ENCODE measurements around the gene CTNNBIP1. TPM values are rescaled to one million over a fixed set of nuclear protein-coding genes. Genes with fewer than 3 reads are reported as not detected.

The CTNNBIP1 gene
- total RNA-seq, 1 donor from 2014 or later, result 35.0 TPM

GRCh38 chr1:9860887-9861286, 49.2 kb downstream of the CTNNBIP1 start:
- Histone ChIP-seq H3K36me3 (peaks cover 36% of the 10 kb centered on the region), H3K27me3 (ENCODE audit: low read depth) (no peaks in the 10 kb centered on the region)
- intact Hi-C loops (cut with DNase I), result no loop called here

GRCh38 chr1:9859281-9860014, 50.6 kb downstream of the CTNNBIP1 start:
- Histone ChIP-seq H3K27me3 (ENCODE audit: low read depth) (no peaks in the 10 kb centered on the region), H3K9me3 (no peaks in the 10 kb centered on the region), H3K4me3 (no peak overlapping the region), H3K27ac (no peak overlapping the region), H3K36me3 (peaks cover 37% of the 10 kb centered on the region), H3K4me1 (no peaks in the 10 kb centered on the region)
- no peak for TF ChIP-seq CTCF (IDR thresholded peaks at IDR 0.05)
- intact Hi-C loops (cut with DNase I), result no loop called here
- ATAC-seq (no peak), DNase-seq (no peak)

More at GRCh38 chr1:9860887-9861286, 49.2 kb downstream of the CTNNBIP1 start:
- Histone ChIP-seq H3K27ac (no peak overlapping the region), H3K9me3 (no peaks in the 10 kb centered on the region), H3K4me3 (no peak overlapping the region), H3K4me1 (no peaks in the 10 kb centered on the region)
- no peak for TF ChIP-seq CTCF (IDR thresholded peaks at IDR 0.05)
- no peak for DNase-seq
- ATAC-seq, result no peak

GRCh38 chr1:9858293-9859035, 51.6 kb downstream of the CTNNBIP1 start:
- ATAC-seq (no peak), DNase-seq (no peak)
- no peaks in the 10 kb centered on the region for H3K9me3 ChIP-seq
- intact Hi-C loops (cut with DNase I), result no loop called here
- H3K36me3 ChIP-seq, result peaks cover 31% of the 10 kb centered on the region
- H3K4me3 ChIP-seq, result no peak overlapping the region
- H3K27me3 ChIP-seq (ENCODE audit: low read depth), result no peaks in the 10 kb centered on the region
- no peaks in the 10 kb centered on the region for H3K4me1 ChIP-seq
- no peak for TF ChIP-seq CTCF (IDR thresholded peaks at IDR 0.05)
- no peak overlapping the region for H3K27ac ChIP-seq

- intact Hi-C loops (cut with DNase I), result no loop called here
- H3K27ac ChIP-seq, result no peak overlapping the region
- H3K27me3 ChIP-seq (ENCODE audit: low read depth), result no peaks in the 10 kb centered on the region
- H3K4me3 ChIP-seq, result no peak overlapping the region
- ATAC-seq (no peak), DNase-seq (no peak)
- peaks cover 35% of the 10 kb centered on the region for H3K36me3 ChIP-seq
- no peaks in the 10 kb centered on the region for H3K9me3 ChIP-seq
- H3K4me1 ChIP-seq, result no peaks in the 10 kb centered on the region
- no peak for TF ChIP-seq CTCF (IDR thresholded peaks at IDR 0.05)
Observed at GRCh38 chr1:9855186-9855585, 54.9 kb downstream of the CTNNBIP1 start.

GRCh38 chr1:9853249-9853595, 56.8 kb downstream of the CTNNBIP1 start:
- Histone ChIP-seq H3K27ac (no peak overlapping the region), H3K4me1 (no peaks in the 10 kb centered on the region), H3K36me3 (peaks cover 44% of the 10 kb centered on the region), H3K27me3 (ENCODE audit: low read depth) (no peaks in the 10 kb centered on the region), H3K4me3 (no peak overlapping the region), H3K9me3 (no peaks in the 10 kb centered on the region)
- intact Hi-C loops (cut with DNase I), result no loop called here
- no peak for ATAC-seq
- TF ChIP-seq CTCF (IDR thresholded peaks at IDR 0.05), result no peak
- DNase-seq, result no peak
